Measurements from ENCODE around the gene TOE1. TPM values are rescaled to one million over a fixed set of nuclear protein-coding genes. Genes with fewer than 3 reads are reported as not detected.

The TOE1 gene
- total RNA-seq, 1 experiment from 2014 or later = 31.2 TPM

DNA sequence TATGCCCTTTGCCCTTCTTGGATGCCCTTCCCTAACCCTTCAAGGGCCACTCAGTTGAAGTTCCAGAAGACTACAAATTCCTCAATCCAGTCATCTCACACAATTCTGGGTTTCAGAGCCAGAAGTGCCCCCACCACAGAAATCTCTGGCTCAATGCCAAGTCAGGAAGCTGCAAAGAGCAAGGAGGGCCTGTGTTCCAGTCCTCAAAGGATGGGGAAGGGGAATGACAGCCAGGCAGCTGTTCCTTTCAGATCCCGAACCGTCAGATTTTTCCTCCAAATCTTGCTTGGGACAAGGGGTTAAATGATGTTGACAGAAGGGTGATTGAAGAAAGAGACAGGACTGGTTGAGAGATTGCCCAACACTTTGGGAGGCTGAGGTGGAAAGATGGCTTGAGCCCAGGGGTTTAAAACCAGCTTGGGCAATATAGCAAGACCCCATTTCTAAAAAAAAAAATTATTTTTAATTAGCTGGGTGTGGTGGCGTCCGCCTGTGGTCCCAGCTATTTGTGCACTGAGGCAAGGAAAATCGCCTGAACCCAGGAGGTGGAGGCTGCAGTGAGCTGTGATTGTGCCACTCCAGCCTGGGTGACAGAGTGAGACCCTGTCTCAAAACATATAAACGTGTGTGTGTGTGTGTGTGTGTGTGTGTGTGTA, 14.0 kb upstream of the TOE1 start:
- no peak overlapping the region for H3K27ac ChIP-seq (ENCODE audit: insufficient read length, low read depth, low read length)
- peaks cover 21 to 35% (median 23%) of the 10 kb centered on the region in 3 experiments for H3K36me3 Mint-ChIP-seq (ENCODE audit: insufficient read depth in 1 of 3, low read depth in 3 of 3)

More for the DNA sequence above, 14.0 kb upstream of the TOE1 start:
- Histone ChIP-seq H3K14ac (ENCODE audit: insufficient read depth, low read length) (no peak overlapping the region; the same call in 1 of the 2 replicates), H4K5ac (ENCODE audit: insufficient read length, low read depth, low read length) (no peak overlapping the region), H2BK120ac (ENCODE audit: low read depth, low read length, poor library complexity, severe bottlenecking) (no peak overlapping the region), H3T11ph (ENCODE audit: low read length) (no peak overlapping the region), H3K4me2 (ENCODE audit: insufficient read depth, insufficient read length, low read length) (peak overlapping the region; percentile 47), H3K56ac (ENCODE audit: insufficient read length, low read depth, low read length) (no peak overlapping the region), H2AK5ac (ENCODE audit: insufficient read length, low read length) (no peak overlapping the region), H3K27me3 (ENCODE audit: insufficient read depth, low read length) (no peaks in the 10 kb centered on the region), H3K23me2 (ENCODE audit: insufficient read length, low read depth, low read length, poor library complexity, severe bottlenecking) (peaks cover 16% of the 10 kb centered on the region), H3K4ac (ENCODE audit: low read depth, low read length) (no peak overlapping the region), H4K91ac (ENCODE audit: insufficient read length, low read depth, low read length) (no peak overlapping the region), H3K4me1 (ENCODE audit: insufficient read depth, low read length) (peaks cover 6% of the 10 kb centered on the region; the same call in 1 of the 2 replicates), H2BK5ac (ENCODE audit: insufficient read length, low read length) (no peak overlapping the region), H3K79me1 (ENCODE audit: insufficient read depth, low read depth, low read length, poor library complexity, severe bottlenecking) (no peaks in the 10 kb centered on the region), H2AFZ (ENCODE audit: low read length) (no peak overlapping the region), H4K20me1 (ENCODE audit: control insufficient read depth, insufficient read depth, insufficient read length) (no peaks in the 10 kb centered on the region), H2BK15ac (ENCODE audit: low read depth, low read length) (no peak overlapping the region), H2BK20ac (ENCODE audit: low read depth, low read length, poor library complexity, severe bottlenecking) (no peak overlapping the region), H3K79me2 (ENCODE audit: insufficient read depth, low read length) (no peaks in the 10 kb centered on the region), H2BK12ac (ENCODE audit: insufficient read length, low read depth, low read length) (no peak overlapping the region), H4K8ac (replicated peaks; ENCODE audit: insufficient read length, low read depth, low read length) (no peak overlapping the region), H3K9ac (ENCODE audit: extremely low read depth, insufficient read length, low read length) (no peak overlapping the region), H3K9me3 (ENCODE audit: control insufficient read depth, low read depth, low read length) (no peaks in the 10 kb centered on the region), H3K18ac (ENCODE audit: insufficient read length, low read depth, low read length) (no peak overlapping the region), H3K23ac (ENCODE audit: insufficient read length, low read depth, low read length) (no peak overlapping the region)
- Mint-ChIP-seq H3K4me3 (peak overlapping the region; percentile 75), H3K27ac (peak overlapping the region; percentile 51 to 94 (median 79); a peak in 5 of 7 replicates), H3K4me1 (peaks cover 49 to 58% of the 10 kb centered on the region in 2 experiments), H3K27me3 (ENCODE audit: low read depth) (no peaks in the 10 kb centered on the region), H3K9me3 (peaks cover 3 to 11% of the 10 kb centered on the region in 2 experiments; a peak in 4 of 5 replicates)
- DNase-seq = no peak
- WGBS (ENCODE audit: extremely low coverage, insufficient read length, low lambda C conversion rate) = no CpG with 5 or more reads among the region's 6 CpGs
- TF ChIP-seq, protein P1, sequence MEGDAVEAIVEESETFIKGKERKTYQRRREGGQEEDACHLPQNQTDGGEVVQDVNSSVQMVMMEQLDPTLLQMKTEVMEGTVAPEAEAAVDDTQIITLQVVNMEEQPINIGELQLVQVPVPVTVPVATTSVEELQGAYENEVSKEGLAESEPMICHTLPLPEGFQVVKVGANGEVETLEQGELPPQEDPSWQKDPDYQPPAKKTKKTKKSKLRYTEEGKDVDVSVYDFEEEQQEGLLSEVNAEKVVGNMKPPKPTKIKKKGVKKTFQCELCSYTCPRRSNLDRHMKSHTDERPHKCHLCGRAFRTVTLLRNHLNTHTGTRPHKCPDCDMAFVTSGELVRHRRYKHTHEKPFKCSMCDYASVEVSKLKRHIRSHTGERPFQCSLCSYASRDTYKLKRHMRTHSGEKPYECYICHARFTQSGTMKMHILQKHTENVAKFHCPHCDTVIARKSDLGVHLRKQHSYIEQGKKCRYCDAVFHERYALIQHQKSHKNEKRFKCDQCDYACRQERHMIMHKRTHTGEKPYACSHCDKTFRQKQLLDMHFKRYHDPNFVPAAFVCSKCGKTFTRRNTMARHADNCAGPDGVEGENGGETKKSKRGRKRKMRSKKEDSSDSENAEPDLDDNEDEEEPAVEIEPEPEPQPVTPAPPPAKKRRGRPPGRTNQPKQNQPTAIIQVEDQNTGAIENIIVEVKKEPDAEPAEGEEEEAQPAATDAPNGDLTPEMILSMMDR (conservative IDR thresholded peaks at IDR 0.05) = no peak
